SKM-1 (cell line): ENCODE data around the gene ARL17B.
"Not testable (repeated sequence)": the region's sequence is repeated elsewhere in the genome, so short reads cannot be mapped to it uniquely, and the experiment has no call there.

ENCODE experiments used
- DNase-seq: peaks from one replicate; lab custom pipeline; 2025; ENCODE audit not compliant: unreplicated experiment; lab: John Stamatoyannopoulos, UW

The ARL17B gene

DNA sequence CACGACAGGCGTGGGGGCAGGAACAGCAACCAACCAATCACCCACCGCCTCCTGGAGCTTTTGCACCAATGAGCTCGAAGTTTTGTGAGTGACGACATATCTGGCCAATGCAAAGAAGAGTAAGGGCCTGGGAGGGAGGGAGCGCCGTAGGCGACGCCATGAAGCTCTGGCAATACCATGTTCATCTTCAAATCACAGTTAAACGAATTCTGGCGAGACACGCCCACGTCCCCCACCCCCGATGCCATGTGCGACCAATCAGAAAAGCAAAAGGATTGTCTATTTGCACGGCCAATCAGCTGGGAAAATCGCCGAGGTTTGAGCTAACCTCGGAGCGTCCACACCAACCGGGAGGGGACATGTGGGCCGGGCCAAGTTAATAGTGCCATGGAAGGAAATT is at the start of gene ARL17B:
Gene ARL17B (minus strand): TSS at position 12 of the 400 bp plus-strand sequence. CDS start 3,369 bp downstream, outside the sequence.
- DNase-seq = not testable (repeated sequence)

DNA sequence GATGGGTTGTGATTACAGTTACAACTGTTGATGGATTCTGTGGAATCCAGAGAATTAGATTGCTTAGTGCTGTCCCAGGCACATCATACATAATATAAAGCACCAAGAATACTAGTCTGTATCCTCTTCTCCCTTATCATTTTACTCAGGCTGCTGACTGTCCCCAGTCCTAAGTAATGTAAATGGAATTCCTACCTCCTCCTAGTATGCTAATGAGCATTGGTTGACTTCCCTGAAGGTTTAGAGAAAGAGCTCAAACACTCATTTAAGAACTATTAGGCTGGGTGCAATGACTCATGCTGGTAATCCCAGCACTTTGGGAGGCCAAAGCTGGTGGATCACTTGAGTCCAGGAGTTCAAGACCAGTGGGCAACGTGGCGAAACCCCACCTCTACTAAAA is 48.3 kb upstream of the ARL17B start:
- DNase-seq = not testable (repeated sequence)

DNA sequence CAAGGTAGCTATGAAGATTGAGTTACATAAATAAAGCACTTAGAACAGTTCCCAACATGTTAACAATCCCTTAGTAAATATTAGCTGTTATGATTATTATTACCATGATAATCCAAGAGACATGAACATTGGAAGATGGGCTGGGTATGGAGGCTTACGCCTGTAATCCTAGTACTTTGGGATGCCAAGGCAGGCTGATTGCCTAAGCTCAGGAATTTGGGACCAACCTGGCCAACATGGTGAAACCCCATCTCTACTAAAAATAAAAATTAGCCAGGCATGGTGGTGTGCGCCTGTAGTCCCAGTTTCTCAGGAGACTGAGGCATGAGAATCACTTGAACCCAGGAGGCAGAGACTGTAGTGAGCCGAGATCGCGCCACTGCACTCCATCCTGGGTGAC is 45.6 kb upstream of the ARL17B start:
- DNase-seq = not testable (repeated sequence)

DNA sequence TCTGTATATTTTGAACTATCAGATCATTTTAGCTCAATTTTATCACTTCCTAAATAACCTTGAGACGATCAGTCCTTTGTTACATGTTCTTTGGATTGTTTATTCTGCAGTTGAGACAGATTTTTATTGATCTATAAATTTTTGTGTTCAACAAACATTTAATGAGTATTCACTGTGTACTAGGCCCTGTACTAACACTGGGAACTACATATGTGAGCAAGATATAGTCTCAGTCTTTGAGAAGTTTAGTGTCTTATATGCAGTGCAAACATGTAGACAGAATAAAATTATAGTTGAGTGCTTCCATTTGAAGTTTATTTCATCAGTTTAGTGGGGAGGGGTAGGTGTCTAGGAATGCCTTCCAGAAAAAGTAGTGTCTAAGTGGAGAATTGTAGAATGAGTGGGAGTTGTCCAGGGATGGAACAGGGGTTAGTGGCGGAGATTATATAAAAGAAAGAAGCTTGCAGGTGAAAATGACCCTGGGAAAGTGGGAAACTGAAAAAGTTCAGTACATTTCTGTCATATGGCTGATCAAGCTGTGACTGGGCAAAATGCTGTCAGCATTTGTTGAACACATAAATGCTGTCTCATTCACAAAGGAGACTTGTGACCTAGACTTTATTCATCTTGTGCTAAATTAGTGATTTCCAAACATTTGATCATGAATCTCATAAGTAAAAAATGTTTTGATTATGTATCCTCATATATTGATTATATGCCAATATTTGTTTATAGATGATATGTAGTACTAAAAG is 39.6 kb upstream of the ARL17B start:
- DNase-seq = not testable (repeated sequence)

DNA sequence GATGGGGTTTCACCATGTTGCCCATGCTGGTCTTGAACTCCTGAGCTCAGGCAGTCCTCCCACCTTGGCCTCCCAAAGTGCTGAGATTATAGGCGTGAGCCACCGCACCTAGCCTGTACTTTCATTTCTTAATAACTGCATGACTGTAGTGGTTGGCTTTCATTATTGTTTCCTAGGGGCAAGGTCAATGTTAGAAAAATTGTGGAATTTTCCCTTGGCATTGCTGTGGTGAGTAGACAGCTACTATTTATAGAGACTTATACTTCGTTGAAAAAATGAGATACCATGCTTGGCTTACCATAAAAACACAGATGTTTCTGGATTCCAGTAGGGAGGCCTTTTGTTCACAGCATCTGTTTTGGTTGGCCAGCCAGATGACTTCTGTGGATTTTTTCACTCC is 39.0 kb upstream of the ARL17B start:
- not testable (repeated sequence) for DNase-seq

DNA sequence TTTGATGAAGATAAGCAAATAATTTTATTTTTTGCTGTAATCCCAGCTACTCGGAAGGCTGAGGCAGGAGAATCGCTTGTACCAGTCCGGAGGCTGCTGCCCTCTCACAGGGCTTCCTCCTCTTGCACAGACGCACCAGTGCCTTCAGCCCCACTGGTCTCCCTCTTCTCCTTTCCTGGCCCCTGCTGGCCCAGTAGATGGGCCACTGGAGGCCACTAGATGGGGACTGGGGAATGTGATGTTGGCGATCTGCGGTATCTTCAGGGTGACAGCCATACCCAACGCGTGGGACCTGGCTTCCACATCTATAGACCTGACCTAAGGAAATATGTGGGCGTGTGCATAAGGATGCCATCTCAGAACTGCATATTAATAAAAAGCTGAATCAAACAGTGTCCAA is 38.4 kb upstream of the ARL17B start:
- not testable (repeated sequence) for DNase-seq

DNA sequence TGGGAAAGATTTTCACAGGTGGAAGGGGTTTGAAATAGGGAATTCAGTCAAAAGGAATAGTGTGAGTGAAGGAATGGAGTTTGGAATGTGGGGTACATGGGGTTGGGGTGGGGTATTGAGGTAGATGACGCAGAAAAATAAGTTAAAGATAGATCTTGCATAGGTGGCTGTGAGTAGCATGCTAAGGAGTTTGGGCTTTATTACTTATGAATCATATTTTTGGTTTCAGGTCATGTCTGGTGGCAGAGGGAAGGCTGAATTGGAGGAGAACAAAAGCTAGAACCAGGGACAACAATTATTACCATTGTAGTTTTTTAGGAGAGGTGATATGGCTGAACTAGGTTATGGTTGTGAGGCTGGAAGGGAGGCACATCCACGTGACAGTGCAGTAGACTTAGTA is 34.7 kb upstream of the ARL17B start:
- not testable (repeated sequence) for DNase-seq

DNA sequence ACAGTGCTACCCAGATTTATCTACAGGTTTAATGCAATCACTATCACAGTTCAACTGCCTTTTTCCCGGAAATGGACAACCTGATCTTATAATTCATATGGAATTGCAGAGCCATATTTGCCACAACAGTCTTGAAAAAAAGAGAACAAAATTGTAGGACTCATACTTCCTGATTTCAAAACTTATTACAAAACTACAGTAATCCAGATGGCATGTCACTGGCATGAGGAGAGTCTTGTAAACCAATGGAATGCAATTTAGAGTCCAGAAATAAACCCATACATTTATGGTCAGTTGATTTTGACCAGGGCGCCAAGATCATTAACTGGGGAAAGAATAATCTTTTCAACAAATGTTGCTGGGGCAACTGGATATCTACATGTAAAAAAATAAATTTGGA is 32.1 kb upstream of the ARL17B start:
- DNase-seq = not testable (repeated sequence)

DNA sequence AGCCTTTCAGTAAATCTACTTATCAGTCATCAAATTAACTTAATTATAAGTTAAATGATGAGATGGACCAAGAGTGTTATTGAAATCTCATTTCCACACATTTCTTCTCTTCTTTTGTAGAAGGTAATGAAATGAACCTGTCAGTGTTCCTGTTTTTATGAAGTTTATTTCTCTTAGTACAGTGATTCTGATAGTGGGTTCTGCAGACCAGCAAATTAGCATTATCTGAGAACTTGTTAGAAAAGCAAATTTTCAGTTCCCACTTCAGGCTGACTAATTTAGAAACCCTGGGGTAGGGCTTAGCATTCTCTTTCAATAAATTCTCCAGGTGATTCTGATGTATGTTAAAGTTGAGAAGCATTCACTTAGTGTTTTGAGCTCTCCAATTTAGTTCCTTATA is 23.9 kb upstream of the ARL17B start:
- DNase-seq = not testable (repeated sequence)

DNA sequence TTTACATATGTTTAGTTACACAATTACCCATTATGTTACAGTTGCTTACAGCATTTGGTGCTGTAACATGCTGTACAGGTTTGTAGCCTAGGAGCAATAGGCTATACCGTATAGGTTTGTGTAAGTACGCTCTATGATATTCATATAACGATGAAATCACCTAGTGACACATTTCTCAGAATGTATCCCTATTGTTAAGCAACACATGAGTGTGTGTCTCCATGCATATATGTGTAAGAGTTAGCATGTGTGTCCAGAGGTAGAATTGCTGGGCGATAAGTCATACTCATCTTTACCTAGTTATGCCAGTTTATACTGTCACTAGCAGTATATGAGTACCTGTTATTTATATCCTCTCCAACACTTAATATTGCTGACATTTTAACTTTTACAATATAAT is 21.6 kb upstream of the ARL17B start:
- DNase-seq = not testable (repeated sequence)

DNA sequence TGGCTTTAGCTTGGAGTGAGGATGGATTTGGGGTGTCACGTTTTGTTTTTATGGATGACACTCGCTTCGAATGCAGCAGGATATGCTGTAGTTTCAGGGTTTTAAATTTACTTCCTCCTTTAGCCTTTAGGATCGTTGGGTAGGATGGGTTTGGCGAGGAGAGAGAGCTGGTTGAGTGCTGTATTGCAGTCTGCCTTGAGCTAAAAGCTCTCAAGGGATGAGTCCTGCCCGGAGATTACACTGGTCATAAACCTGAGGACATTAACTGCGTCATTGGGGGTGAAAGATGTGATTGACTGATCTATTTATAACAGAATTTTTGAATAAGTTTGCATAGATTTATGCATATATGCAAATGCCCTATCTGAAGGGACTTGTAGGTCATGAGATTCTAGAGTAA is 11.9 kb upstream of the ARL17B start:
- not testable (repeated sequence) for DNase-seq

DNA sequence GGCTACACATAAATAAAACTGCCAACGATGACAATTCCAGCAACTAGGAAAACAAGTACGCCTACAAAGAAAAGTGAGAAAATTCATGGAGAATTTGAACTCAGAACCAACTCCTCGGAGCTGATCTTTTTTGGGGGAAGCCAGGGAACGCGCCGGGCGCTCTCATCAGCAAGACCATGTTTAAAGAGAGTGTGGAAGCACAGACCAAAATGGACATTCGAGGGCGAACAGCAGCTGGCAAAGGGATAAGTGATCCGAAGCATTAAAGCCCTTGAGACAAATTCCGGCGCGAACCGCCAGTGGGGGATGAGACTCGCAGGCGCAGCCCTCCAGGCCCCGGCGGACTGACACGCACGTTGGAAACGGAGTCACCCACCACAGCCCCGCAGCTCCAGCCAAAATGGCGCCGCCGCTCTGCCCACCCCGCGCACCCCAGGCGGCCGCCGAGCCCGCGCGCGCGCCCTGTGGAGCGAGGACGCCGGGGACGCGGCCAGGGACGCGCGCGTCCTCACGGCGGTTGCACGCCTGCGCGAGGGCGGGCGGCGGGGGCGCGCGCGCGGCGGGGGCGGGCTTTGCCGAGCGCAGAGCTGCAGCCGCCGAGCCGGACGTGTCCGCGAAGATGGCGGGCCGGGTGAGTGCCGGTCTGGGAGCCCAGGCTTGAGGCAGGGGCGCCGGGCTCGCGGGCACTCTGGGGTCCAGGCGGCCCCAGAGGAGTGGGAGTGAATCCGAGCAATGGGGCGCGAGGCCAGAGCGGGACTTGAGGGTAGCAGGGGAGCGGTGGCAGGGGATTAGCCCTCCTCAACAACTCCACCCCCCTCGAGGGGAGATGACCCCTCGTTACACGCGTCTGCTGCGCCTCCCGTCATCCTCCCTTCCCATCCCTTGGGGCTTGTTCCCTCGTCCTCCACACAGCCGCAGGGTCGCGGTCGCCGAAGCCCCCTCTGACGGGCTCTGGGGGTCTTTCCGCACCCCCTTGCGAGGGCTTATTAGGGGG is 11.0 kb upstream of the ARL17B start:
- DNase-seq = not testable (repeated sequence)

DNA sequence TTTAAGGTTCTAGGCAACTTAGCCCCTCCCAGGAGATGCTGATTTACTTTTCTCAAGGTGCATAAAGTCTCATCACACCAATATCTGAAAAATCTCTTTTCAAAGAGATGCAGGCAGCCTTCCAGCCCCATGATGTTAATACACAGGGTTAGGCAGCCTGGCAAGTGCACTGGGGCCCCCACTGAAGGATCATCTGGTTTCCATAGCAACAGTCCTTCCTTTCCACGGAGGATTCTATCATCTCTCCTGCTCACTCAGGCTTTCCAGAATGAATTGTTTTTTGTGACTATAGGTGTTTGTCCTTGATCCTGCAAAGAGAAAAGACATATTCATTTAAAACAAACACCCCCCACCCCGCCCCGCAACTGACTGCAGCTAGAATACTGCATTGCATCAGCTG is 6.0 kb upstream of the ARL17B start:
- DNase-seq = not testable (repeated sequence)

DNA sequence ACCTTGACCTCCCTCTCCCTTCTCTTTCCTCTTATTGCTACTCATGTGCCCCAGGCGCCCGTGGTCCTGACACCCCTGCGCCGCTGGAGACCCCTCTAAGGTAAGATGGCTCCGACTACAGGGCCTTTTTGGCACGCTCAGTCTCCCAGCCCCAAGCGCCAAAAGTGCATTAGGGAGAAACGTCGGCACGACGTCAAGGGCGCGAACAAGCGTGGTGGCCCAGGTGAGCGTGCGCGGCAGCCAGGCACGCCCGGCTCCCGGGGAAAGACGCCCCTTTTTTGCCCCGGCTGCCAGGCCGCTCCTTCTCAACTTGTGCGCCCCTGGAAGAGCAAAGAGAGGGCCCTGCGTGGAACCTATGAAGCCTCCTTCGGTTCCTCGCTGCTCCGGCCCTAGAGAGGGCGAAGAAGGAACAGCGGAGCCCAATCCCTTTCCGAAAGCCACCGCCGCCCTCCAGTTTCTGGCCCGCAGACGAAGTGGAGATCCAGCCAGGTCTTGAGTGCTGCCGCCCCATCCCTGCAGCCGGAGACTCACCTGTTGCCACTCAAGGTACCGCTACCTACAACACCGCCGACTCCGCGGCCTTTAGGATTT is 326 bp downstream of the ARL17B start:
- not testable (repeated sequence) for DNase-seq

DNA sequence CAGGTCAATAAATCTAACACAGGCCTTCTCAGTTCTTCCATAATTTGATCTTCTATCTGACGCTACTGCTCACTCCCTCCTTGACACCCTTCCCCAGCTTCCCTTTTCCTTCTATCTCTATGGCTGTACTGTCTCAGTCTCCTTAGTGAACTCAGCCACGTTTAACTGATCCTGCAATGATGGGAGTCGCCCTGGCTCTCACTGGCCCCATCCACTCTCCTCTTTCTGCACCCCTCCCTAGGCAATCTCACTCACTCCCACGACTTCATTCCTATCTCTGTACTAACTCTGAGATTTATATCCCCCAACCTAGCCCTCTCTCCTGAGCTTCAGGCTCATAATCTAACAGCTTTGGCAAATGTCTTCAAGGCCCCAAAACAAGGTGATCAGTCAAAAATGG is 7.7 kb downstream of the ARL17B start:
- not testable (repeated sequence) for DNase-seq

DNA sequence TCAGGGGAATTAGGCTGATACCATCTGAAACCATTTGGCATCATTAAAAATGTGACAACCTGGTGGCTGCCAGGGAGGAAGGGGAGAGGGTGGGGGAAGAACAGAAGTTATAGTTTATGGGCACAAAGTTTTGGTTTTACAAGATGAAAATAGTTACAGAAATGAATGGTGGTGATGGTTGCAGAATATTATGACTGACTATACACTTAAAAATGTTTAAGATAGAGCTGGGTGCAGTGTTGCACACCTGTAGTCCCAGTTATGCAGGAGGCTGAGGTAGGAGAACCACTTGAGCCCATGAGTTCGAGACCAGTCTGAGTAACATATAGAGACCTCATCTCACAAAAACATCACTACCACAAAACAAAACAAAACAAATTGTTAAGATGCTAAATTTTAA is 12.5 kb downstream of the ARL17B start:
- not testable (repeated sequence) for DNase-seq

DNA sequence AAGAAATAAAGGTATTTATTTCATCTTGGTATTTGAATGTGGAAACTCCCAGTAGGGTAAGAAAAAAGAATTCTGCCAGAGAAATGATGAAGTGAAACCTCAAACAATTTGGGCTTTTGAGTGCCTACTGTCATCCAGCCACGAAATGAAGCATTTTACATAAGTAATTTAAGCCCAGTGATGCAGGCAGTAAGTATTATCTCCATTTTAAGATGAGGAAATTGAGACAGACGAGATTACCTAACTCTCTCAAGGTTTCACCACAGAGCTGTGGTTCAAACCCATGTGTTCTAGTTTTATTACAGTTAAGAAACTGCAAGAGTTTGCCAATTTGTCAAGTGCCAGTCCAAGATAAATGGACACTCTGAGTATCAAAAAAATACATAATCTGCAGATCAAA is 13.2 kb downstream of the ARL17B start:
- DNase-seq = not testable (repeated sequence)

DNA sequence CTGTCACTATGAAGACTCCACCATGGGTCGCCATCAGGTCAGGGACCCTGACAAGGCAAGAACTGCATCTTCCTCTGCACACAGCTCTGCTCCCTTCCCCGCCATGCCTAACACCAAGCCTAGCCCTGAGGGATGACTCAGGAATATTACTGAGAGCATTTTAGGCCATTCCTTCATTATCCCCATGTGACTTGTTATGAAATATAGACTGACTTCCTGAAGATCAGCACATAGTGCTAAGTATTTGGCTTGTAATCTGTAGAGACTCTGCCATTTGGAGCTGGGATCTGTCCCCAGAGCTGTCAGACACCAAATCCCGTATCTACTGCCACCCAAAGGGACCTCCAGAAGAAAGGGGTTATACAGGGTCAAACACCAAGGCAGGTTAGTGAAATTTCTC is 19.4 kb downstream of the ARL17B start:
- not testable (repeated sequence) for DNase-seq

DNA sequence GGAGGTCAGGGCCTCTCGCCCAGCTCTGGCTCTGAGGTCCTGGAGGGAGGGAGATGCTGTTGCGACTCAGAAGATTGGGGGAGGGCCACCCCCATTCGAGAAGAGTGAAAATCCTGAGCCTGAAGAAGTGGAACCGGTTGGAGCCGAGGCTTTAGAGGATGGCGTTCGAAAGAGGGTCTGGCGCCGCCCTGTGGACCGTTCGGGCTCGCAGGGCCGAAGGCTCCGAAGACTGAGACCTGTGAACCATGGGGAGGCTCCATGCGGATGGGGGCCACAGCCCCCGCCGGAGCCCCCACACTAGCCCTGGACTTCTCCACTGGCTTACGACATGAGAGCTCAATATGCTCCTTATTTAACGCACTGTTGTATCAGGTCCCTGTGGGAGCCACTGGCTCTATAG is 20.3 kb downstream of the ARL17B start:
- not testable (repeated sequence) for DNase-seq

DNA sequence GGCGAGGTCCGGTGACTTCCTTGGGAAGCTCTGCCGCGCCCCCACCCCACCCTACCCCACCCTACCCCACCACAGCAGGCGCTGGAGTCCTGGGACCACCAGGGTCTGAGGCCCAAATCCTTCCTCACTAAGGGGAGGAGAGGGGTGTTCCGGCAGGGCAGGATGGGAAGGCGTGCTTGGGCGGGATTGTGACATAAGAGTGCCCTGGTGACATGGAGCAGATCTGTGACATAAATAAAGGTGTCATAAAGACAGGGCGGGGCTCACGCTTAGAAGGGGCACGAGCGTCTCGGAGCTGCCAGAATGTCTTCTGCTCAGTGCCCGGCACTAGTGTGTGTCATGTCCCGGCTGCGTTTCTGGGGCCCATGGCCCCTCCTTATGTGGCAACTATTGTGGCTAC is 66.7 kb downstream of the ARL17B start, which contains the start of gene LRRC37A:
Gene LRRC37A (plus strand): TSS at position 301 of the 400 bp plus-strand sequence. CDS start 3 bp downstream, at position 304.
- not testable (repeated sequence) for DNase-seq

DNA sequence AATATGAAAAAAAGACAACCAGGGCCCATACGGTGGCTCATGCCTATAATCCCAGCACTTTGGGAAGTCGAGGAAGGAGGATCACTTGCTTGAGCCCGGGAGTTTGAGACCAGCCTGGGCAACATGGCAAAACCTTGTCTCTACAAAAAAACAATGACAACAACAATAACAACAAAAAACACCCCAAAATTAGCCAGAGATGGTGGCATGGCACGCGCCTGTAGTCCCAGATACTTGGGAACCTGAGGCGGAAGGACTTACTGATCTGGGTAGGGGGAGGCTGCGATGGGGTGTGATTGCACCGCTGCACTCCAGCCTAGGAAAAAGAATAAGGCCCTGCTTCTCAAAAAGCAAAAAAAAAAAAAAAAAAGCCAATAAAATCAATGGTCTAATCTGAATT is 69.9 kb downstream of the ARL17B start:
- DNase-seq = not testable (repeated sequence)
